Prostate gland (tissue), 2 donors: ENCODE measurements around the gene CARD18.

Experiments
- POLR2A ChIP-seq: fragments of 450-650 bp; IDR thresholded peaks from one replicate; pipeline ENCODE4 v1.6.1; 2016; ENCODE audit warnings: antibody characterized with exemption, mild to moderate bottlenecking
- POLR2AphosphoS5 ChIP-seq: sonication (generic); formaldehyde crosslinking; IDR thresholded peaks from one replicate; pipeline ENCODE4 v1.6.1; 2017; ENCODE audit warnings: antibody characterized with exemption
- TF ChIP-seq, protein P1 (sequence below), 4 experiments: fragments of 200-600 bp in 2 of 4; fragments of 450-650 bp in 2 of 4; sonication (generic) in 2 of 4; IDR thresholded peaks; 1 replicate in 3 of 4; 2 replicates in 1 of 4; pipeline ENCODE4 v1.5.1; 2016 to 2019; ENCODE audit warnings: antibody characterized with exemption in 4 of 4, mild to moderate bottlenecking in 2 of 4, moderate library complexity in 2 of 4

DNA sequence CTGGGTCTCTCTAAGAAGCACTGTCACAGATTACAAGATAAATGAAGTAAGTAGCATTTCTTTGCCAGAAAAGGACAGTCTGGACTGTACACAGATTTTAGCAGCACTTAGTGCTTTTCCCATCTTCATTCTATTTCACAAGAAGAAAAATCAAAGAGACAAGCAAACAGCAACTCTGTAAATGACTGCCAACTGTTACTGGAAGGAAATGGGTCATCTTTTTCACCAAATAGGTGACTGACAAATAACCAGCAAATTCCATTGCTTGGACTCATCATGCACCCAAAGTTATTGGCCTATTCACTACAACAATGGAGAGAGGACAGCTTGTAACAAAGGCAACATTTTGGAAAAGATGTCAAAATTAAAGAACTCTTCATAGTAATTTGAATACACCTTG, 28.9 kb upstream of the CARD18 start:
- TF ChIP-seq POLR2AphosphoS5, result no peak
- TF ChIP-seq, protein P1, sequence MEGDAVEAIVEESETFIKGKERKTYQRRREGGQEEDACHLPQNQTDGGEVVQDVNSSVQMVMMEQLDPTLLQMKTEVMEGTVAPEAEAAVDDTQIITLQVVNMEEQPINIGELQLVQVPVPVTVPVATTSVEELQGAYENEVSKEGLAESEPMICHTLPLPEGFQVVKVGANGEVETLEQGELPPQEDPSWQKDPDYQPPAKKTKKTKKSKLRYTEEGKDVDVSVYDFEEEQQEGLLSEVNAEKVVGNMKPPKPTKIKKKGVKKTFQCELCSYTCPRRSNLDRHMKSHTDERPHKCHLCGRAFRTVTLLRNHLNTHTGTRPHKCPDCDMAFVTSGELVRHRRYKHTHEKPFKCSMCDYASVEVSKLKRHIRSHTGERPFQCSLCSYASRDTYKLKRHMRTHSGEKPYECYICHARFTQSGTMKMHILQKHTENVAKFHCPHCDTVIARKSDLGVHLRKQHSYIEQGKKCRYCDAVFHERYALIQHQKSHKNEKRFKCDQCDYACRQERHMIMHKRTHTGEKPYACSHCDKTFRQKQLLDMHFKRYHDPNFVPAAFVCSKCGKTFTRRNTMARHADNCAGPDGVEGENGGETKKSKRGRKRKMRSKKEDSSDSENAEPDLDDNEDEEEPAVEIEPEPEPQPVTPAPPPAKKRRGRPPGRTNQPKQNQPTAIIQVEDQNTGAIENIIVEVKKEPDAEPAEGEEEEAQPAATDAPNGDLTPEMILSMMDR (IDR thresholded peaks at IDR 0.05), result no peak
- no peak for TF ChIP-seq POLR2A
